ENCODE results near the gene CCDC192.

DNA sequence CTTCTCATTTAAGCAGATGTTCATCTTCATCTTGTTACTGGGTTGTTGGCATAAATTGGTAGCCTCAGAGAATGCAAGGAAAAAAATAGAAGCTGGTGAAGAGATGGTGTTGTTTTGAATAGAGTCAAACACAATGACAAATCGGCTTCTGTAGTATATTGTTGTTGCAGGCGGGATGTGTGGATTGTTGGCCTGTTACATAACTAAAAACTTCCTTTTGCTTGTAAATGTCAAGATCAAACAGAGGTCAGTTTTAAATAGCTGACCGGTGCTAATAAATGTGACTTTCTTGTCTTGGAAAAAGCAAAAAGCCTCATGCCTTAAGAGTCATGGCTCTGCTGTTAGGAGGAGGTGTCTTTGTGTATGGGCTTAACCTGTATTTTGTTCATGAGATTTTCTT, 59.2 kb downstream of the CCDC192 start:
- no peak for TF ChIP-seq CTCF (IDR thresholded peaks at IDR 0.05; ENCODE audit: extremely low read depth in 1 of 2, insufficient read depth in 1 of 2, low read depth in 1 of 2, low read length in 2 of 2)
- TF ChIP-seq MAX (IDR thresholded peaks at IDR 0.05; ENCODE audit: insufficient read depth, insufficient read length): no peak
- TF ChIP-seq POLR2A (IDR thresholded peaks at IDR 0.05; ENCODE audit: low read depth, low read length): no peak
- no peak for TF ChIP-seq EZH2 (IDR thresholded peaks at IDR 0.05; ENCODE audit: borderline replicate concordance, low read depth, low read length, severe bottlenecking)
- TF ChIP-seq POLR2AphosphoS5 (IDR thresholded peaks at IDR 0.05; ENCODE audit: insufficient read depth, low read depth, low read length): no peak
- TF ChIP-seq FOS (IDR thresholded peaks at IDR 0.05; ENCODE audit: borderline replicate concordance, insufficient read depth, low read length): no peak

Measured in endothelial cell of umbilical vein (primary cell).